H1 (cell line): ENCODE results near the gene PRKN. TPM values are rescaled to one million over a fixed set of nuclear protein-coding genes. Genes with fewer than 3 reads are reported as not detected.

Experiments used
- CTCF ChIA-PET: fragments of 300-600 bp; sonication (Branson Sonifier 250); formaldehyde crosslinking; loops from one replicate; lab custom pipeline; 2021; ENCODE audit not compliant: partially characterized antibody; lab: Charles Lee
- POLR2A ChIA-PET: fragments of 300-600 bp; sonication (Branson Sonifier 250); formaldehyde crosslinking; loops from one replicate; lab custom pipeline; 2021; ENCODE audit warnings: inconsistent platforms; ENCODE audit not compliant: partially characterized antibody; lab: Charles Lee
- DNase-seq, 2 experiments: peaks; one replicate each; pipeline versions ENCODE4 v3.0.0 to v3.0.0-alpha.2; 2010 to 2022; ENCODE audit warnings: low spot score in 2 of 2, low read depth in 1 of 2, mixed read lengths in 1 of 2
- FAIRE-seq: peaks from 2 replicates; lab custom pipeline; 2011; peaks lifted over from hg19 to GRCh38; lab: Jason Lieb, UNC
- H2AFZ ChIP-seq: 2 replicates; pipeline ENCODE4 v1.8.1; 2012; ENCODE audit warnings: low read length, inconsistent platforms
- H2AK5ac ChIP-seq: 2 replicates; pipeline ENCODE4 v1.6.1; 2013; ENCODE audit warnings: low read depth, low read length
- H2BK120ac ChIP-seq: replicated peaks from 2 replicates; pipeline ENCODE3; 2013; ENCODE audit warnings: low read depth, low read length, inconsistent platforms
- H2BK12ac ChIP-seq: 2 replicates; pipeline ENCODE4 v1.6.1; 2013; ENCODE audit warnings: low read depth, low read length
- H2BK15ac ChIP-seq: 2 replicates; pipeline ENCODE4 v1.6.1; 2013; ENCODE audit warnings: low read length
- H2BK20ac ChIP-seq: 2 replicates; pipeline ENCODE4 v1.6.1; 2013; ENCODE audit warnings: low read length
- H2BK5ac ChIP-seq: 2 replicates; pipeline ENCODE4 v1.6.1; 2013; ENCODE audit warnings: low read depth, low read length
- H3K14ac ChIP-seq: 2 replicates; pipeline ENCODE4 v1.6.1; 2013; ENCODE audit warnings: inconsistent platforms; ENCODE audit not compliant: insufficient read length
- H3K18ac ChIP-seq: 2 replicates; pipeline ENCODE4 v1.6.1; 2013; ENCODE audit warnings: low read length; ENCODE audit errors: extremely low read depth
- H3K23ac ChIP-seq: 2 replicates; pipeline ENCODE4 v1.6.1; 2013; ENCODE audit warnings: inconsistent platforms; ENCODE audit not compliant: insufficient read length
- H3K23me2 ChIP-seq: 2 replicates; pipeline ENCODE4 v1.6.1; 2013; ENCODE audit warnings: low read depth, low read length
- H3K27ac ChIP-seq: 2 replicates; pipeline ENCODE4 v1.6.1; 2011; ENCODE audit warnings: low read depth, low read length, inconsistent platforms
- H3K27me3 ChIP-seq, 4 experiments: replicated peaks in 1 of 4; 1 replicate in 1 of 4; 2 replicates in 3 of 4; pipeline versions ENCODE4 v1.6.1 to v1.8.1; 2011 to 2013; ENCODE audit warnings: low read length in 3 of 4, mild to moderate bottlenecking in 3 of 4, inconsistent platforms in 2 of 4, mixed read lengths in 2 of 4, moderate library complexity in 1 of 4; ENCODE audit not compliant: control insufficient read depth in 3 of 4, insufficient read depth in 3 of 4; ENCODE audit errors: extremely low read depth in 1 of 4
- H3K36me3 ChIP-seq, 4 experiments: 2 replicates each; pipeline versions ENCODE4 v1.6.1 to v1.8.1; 2011 to 2013; ENCODE audit warnings: mild to moderate bottlenecking in 4 of 4, low read length in 3 of 4, moderate library complexity in 2 of 4, control low read depth in 1 of 4, inconsistent platforms in 1 of 4; ENCODE audit not compliant: insufficient read depth in 4 of 4, control insufficient read depth in 2 of 4
- H3K4ac ChIP-seq: replicated peaks from 2 replicates; pipeline ENCODE3; 2013; ENCODE audit warnings: low read length, low read depth, mixed read lengths, inconsistent platforms; ENCODE audit not compliant: insufficient read length
- H3K4me1 ChIP-seq, 4 experiments: replicated peaks in 1 of 4; 1 replicate in 1 of 4; 2 replicates in 3 of 4; pipeline versions ENCODE4 v1.6.1 to v1.8.1; 2011 to 2013; ENCODE audit warnings: low read length in 3 of 4, inconsistent platforms in 2 of 4, mixed read lengths in 1 of 4; ENCODE audit not compliant: insufficient read depth in 4 of 4, control insufficient read depth in 3 of 4
- H3K4me2 ChIP-seq, 2 experiments: 2 replicates each; pipeline versions ENCODE4 v1.6.1 to v1.8.1; 2011 to 2013; ENCODE audit warnings: low read depth in 2 of 2, low read length in 2 of 2, control low read depth in 1 of 2, inconsistent platforms in 1 of 2, mild to moderate bottlenecking in 1 of 2; ENCODE audit not compliant: insufficient read depth in 1 of 2
- H3K4me3 ChIP-seq, 4 experiments: fragments of 200-600, 300-600 bp in 1 of 4; sonication (generic), shearing (Covaris generic), sonication (Bioruptor Twin) in 1 of 4; 2 replicates each; pipeline versions ENCODE4 v1.5.1 to v1.8.1; 2011 to 2016; ENCODE audit warnings: low read length in 4 of 4, low read depth in 3 of 4, control low read depth in 2 of 4, inconsistent platforms in 2 of 4, mild to moderate bottlenecking in 2 of 4, mixed read lengths in 1 of 4, moderate library complexity in 1 of 4; ENCODE audit not compliant: insufficient read depth in 2 of 4; ENCODE audit errors: extremely low read depth in 1 of 4
- H3K56ac ChIP-seq: replicated peaks from 2 replicates; pipeline ENCODE3; 2013; ENCODE audit warnings: low read depth, mild to moderate bottlenecking, mixed read lengths, low read length, inconsistent platforms; ENCODE audit not compliant: insufficient read length
- H3K79me1 ChIP-seq: 2 replicates; pipeline ENCODE4 v1.6.1; 2013; ENCODE audit warnings: low read depth, low read length, control low read depth
- H3K79me2 ChIP-seq, 2 experiments: 2 replicates each; pipeline versions ENCODE4 v1.6.1 to v1.8.1; 2012 to 2013; ENCODE audit warnings: low read length in 2 of 2, mild to moderate bottlenecking in 2 of 2, inconsistent platforms in 1 of 2; ENCODE audit not compliant: insufficient read depth in 2 of 2, control insufficient read depth in 1 of 2
- H3K9ac ChIP-seq, 4 experiments: replicated peaks in 1 of 4; 1 replicate in 1 of 4; 2 replicates in 3 of 4; pipeline versions ENCODE4 v1.6.1 to v1.8.1; 2011 to 2013; ENCODE audit warnings: low read depth in 3 of 4, low read length in 3 of 4, control low read depth in 2 of 4, mild to moderate bottlenecking in 2 of 4, moderate library complexity in 2 of 4, inconsistent platforms in 1 of 4; ENCODE audit errors: extremely low read depth in 1 of 4
- H3K9me3 ChIP-seq, 2 experiments: 2 replicates each; pipeline versions ENCODE4 v1.6.1 to v1.8.1; 2012 to 2013; ENCODE audit warnings: mild to moderate bottlenecking in 2 of 2, moderate library complexity in 2 of 2, control low read depth in 1 of 2, inconsistent platforms in 1 of 2, low read depth in 1 of 2, low read length in 1 of 2, mixed read lengths in 1 of 2; ENCODE audit not compliant: insufficient read depth in 2 of 2
- H4K20me1 ChIP-seq, 2 experiments: replicated peaks in 1 of 2; 2 replicates each; pipeline versions ENCODE3 to v1.8.1; 2011 to 2013; ENCODE audit warnings: inconsistent platforms in 2 of 2, low read length in 2 of 2, mild to moderate bottlenecking in 1 of 2; ENCODE audit not compliant: insufficient read depth in 2 of 2, control insufficient read depth in 1 of 2
- H4K5ac ChIP-seq: 2 replicates; pipeline ENCODE4 v1.6.1; 2013; ENCODE audit warnings: low read length, low read depth, mixed read lengths, inconsistent platforms; ENCODE audit not compliant: insufficient read length
- H4K8ac ChIP-seq: 2 replicates; pipeline ENCODE4 v1.8.0; 2013; ENCODE audit warnings: mild to moderate bottlenecking, moderate library complexity, low read length, inconsistent platforms; ENCODE audit not compliant: insufficient read depth; ENCODE audit errors: extremely low read depth
- H4K91ac ChIP-seq: replicated peaks from 2 replicates; pipeline ENCODE3; 2013; ENCODE audit warnings: low read length, mixed read lengths, inconsistent platforms; ENCODE audit not compliant: insufficient read length
- CEBPB ChIP-seq: IDR thresholded peaks from 2 replicates; pipeline ENCODE4 v1.6.1; 2012; ENCODE audit warnings: low read depth, low read length
- CHD2 ChIP-seq: IDR thresholded peaks from 2 replicates; pipeline ENCODE4 v1.6.1; 2012; ENCODE audit warnings: low read length, improper control_type of control experiment
- EGR1 ChIP-seq: IDR thresholded peaks from 2 replicates; pipeline ENCODE4 v1.6.1; 2011; ENCODE audit warnings: low read depth, low read length, borderline replicate concordance
- EP300 ChIP-seq, 2 experiments: IDR thresholded peaks; 1 replicate in 1 of 2; 2 replicates in 1 of 2; pipeline ENCODE4 v1.6.1; 2011 to 2012; ENCODE audit warnings: low read depth in 2 of 2, low read length in 2 of 2, mild to moderate bottlenecking in 2 of 2, borderline replicate concordance in 1 of 2, inconsistent platforms in 1 of 2, moderate library complexity in 1 of 2
- KDM5A ChIP-seq: fragments of 200-600 bp; IDR thresholded peaks from 2 replicates; pipeline ENCODE4 v1.7.1; 2012; ENCODE audit warnings: mild to moderate bottlenecking, low read length, inconsistent platforms, mixed read lengths
- RAD21 ChIP-seq, 2 experiments: IDR thresholded peaks in 1 of 2; conservative IDR thresholded peaks in 1 of 2; 2 replicates each; pipeline ENCODE4 v1.6.1; 2011; ENCODE audit warnings: low read depth in 2 of 2, low read length in 2 of 2, improper control_type of control experiment in 1 of 2, inconsistent platforms in 1 of 2, mild to moderate bottlenecking in 1 of 2, moderate library complexity in 1 of 2
- RFX5 ChIP-seq: IDR thresholded peaks from 2 replicates; pipeline ENCODE4 v1.6.1; 2011; ENCODE audit warnings: low read depth, low read length, improper control_type of control experiment, borderline replicate concordance
- RNF2 ChIP-seq: fragments of 200-900, 300-1000 bp; sonication (generic); IDR thresholded peaks from 2 replicates; pipeline ENCODE4 v1.7.1; 2016; ENCODE audit warnings: borderline replicate concordance, low read depth, mild to moderate bottlenecking, antibody characterized with exemption, low read length; ENCODE audit not compliant: poor library complexity, severe bottlenecking; ENCODE audit errors: missing control alignments
- SAP30 ChIP-seq: fragments of 300-600 bp; sonication (generic); IDR thresholded peaks from 2 replicates; pipeline ENCODE4 v1.7.1; 2012; ENCODE audit warnings: low read length, moderate library complexity, mild to moderate bottlenecking, inconsistent platforms; ENCODE audit not compliant: insufficient read depth, insufficient replicate concordance
- SIRT6 ChIP-seq: IDR thresholded peaks from one replicate; pipeline ENCODE4 v1.7.1; 2012; ENCODE audit warnings: low read length, inconsistent platforms
- SIX5 ChIP-seq: IDR thresholded peaks from 2 replicates; pipeline ENCODE4 v1.6.1; 2011; ENCODE audit warnings: mild to moderate bottlenecking, low read depth, low read length
- TBP ChIP-seq: IDR thresholded peaks from 2 replicates; pipeline ENCODE4 v1.6.1; 2011; ENCODE audit warnings: low read depth, low read length, improper control_type of control experiment
- TEAD4 ChIP-seq: IDR thresholded peaks from 2 replicates; pipeline ENCODE4 v1.6.1; 2012; ENCODE audit warnings: low read depth, low read length, inconsistent platforms, mixed read lengths
- ZNF274 ChIP-seq: IDR thresholded peaks from 2 replicates; pipeline ENCODE4 v1.7.0; 2012; ENCODE audit warnings: low read length, borderline replicate concordance; ENCODE audit errors: extremely low read depth
- WGBS, 2 experiments: shearing (Covaris generic) in 1 of 2; methylation state at CpG; one replicate each; pipeline versions ENCODE4 v1.1.6 to v1.1.7; 2013 to 2015; ENCODE audit warnings: low lambda C conversion rate in 2 of 2, mixed read lengths in 2 of 2, inconsistent platforms in 1 of 2, low coverage in 1 of 2, missing lambda C conversion rate in 1 of 2; ENCODE audit not compliant: insufficient replicate concordance in 2 of 2, insufficient coverage in 1 of 2, insufficient read length in 1 of 2; ENCODE audit errors: extremely low coverage in 1 of 2, missing lambda C conversion rate in 1 of 2; 5-methylcytosine and 5-hydroxymethylcytosine counted together
- polyA plus RNA-seq, 7 experiments: library from polyadenylated mRNA; depleted of rRNA in 3 of 7; stranded (reverse) in 5 of 7; unstranded in 2 of 7; fragments of >200 nt in 5 of 7; fragments of 200-250 nt in 2 of 7; gene quantifications; 1 replicate in 5 of 7; 2 replicates in 1 of 7; 4 replicates in 1 of 7; pipeline versions ENCODE4 v1.2.1 to v1.2.3, GENCODE V29; 2011 to 2013; ENCODE audit warnings: missing spikeins in 2 of 7, mixed read lengths in 2 of 7
- total RNA-seq: library from RNA; stranded (reverse); fragmentation: NEBNext Ultra II Directional; extraction: Animal tissue kit (Norgen Biotek cat#: 25700); gene quantifications from 2 replicates; pipeline ENCODE4 v1.2.1, GENCODE V29; 2021

Gene PRKN
- total and polyA plus RNA-seq, 2 of the 8 experiments (the other 6 are each of a cell fraction or from before 2014, with no cell fraction given), result 0.13 to 0.29 TPM

GRCh38 chr6:161745594-161746141 is 981.9 kb downstream of the PRKN start:
- no peak overlapping the region for H3K27ac ChIP-seq
- TF ChIP-seq CEBPB (no peak), EP300 (IDR thresholded peaks at IDR 0.05; ENCODE audit: borderline replicate concordance in 1 of 2, low read depth in 2 of 2, low read length in 2 of 2) (no peak), RNF2 (no peak), SIRT6 (no peak), EGR1 (no peak), SIX5 (no peak), TEAD4 (no peak), RFX5 (no peak), KDM5A (no peak), CHD2 (no peak), SAP30 (no peak), ZNF274 (no peak), TBP (no peak), RAD21 (IDR thresholded peaks at IDR 0.05 in 1 of 2, conservative IDR thresholded peaks at IDR 0.05 in 1 of 2; ENCODE audit: low read depth in 2 of 2, low read length in 2 of 2) (no peak)

More at GRCh38 chr6:161745594-161746141, 981.9 kb downstream of the PRKN start:
- Histone ChIP-seq H4K20me1 (no peaks in the 10 kb centered on the region), H2AFZ (no peak overlapping the region), H3K18ac (no peak overlapping the region), H3K79me1 (no peaks in the 10 kb centered on the region), H4K91ac (no peak overlapping the region), H3K27me3 (no peaks in the 10 kb centered on the region), H2BK20ac (no peak overlapping the region), H2BK5ac (no peak overlapping the region), H2BK120ac (no peak overlapping the region), H2BK15ac (no peak overlapping the region), H3K23me2 (no peaks in the 10 kb centered on the region), H2BK12ac (no peak overlapping the region), H3K14ac (no peak overlapping the region), H3K9me3 (no peaks in the 10 kb centered on the region), H3K56ac (no peak overlapping the region), H3K4me2 (no peak overlapping the region), H4K5ac (no peak overlapping the region), H3K4me3 (no peak overlapping the region), H4K8ac (no peak overlapping the region), H3K79me2 (no peaks in the 10 kb centered on the region), H3K23ac (no peak overlapping the region), H3K4ac (no peak overlapping the region), H3K36me3 (no peaks in the 10 kb centered on the region), H3K4me1 (no peaks in the 10 kb centered on the region), H3K9ac (no peak overlapping the region), H2AK5ac (no peak overlapping the region)
- WGBS, 2 experiments, result 90% methylated on average over 5 of the region's 5 CpGs; no CpG with 5 or more reads in 1 of the 2 experiments
- FAIRE-seq, result no peak
- ChIA-PET CTCF (interaction anchor here (0.7 to 1.6 kb wide), 7 partner anchors 9 to 501 kb away, joined by 3 to 8 read pairs (median 3); no protein-coding TSS in a partner anchor), POLR2A (no interaction called here)
- DNase-seq, result no peak
